PC-3 (cell line): ENCODE data around the gene KLK10. TPM values are rescaled to one million over a fixed set of nuclear protein-coding genes. Genes with fewer than 3 reads are reported as not detected.

Experiments used
- ATAC-seq: fragments of 200-7000 bp; cut with Tn5 transposase; 2 replicates; pipeline ENCODE4 v1.9.1; 2020; ENCODE audit warnings: mild to moderate bottlenecking, moderate library complexity
- BruUV-seq: library from RNA; stranded (reverse); fragments of 400-500 nt; replicated peaks from 2 replicates; lab custom pipeline; 2021; lab: Mats Ljungman, UMichigan
- CTCF ChIA-PET: fragments of 300-600 bp; sonication (Branson Sonifier 250); formaldehyde crosslinking; loops from one replicate; lab custom pipeline; 2022; ENCODE audit warnings: antibody characterized with exemption; lab: Charles Lee
- POLR2A ChIA-PET: fragments of 300-600 bp; sonication (Branson Sonifier 250); formaldehyde crosslinking; loops from one replicate; lab custom pipeline; 2022; ENCODE audit warnings: antibody characterized with exemption; ENCODE audit not compliant: unreplicated experiment; lab: Charles Lee
- DNase-seq: peaks from one replicate; pipeline ENCODE4 v3.0.0-alpha.2; 2015
- H2AFZ ChIP-seq: fragments of 300-600 bp; sonication (generic); 2 replicates; pipeline ENCODE4 v1.6.0; 2016; ENCODE audit warnings: antibody characterized with exemption, low read length
- H3F3A ChIP-seq: fragments of 300-600 bp; sonication (generic); one replicate; pipeline ENCODE4 v1.6.0; 2017; ENCODE audit warnings: antibody characterized with exemption, low read length, control low read depth, mild to moderate bottlenecking; ENCODE audit not compliant: unreplicated experiment
- H3K27ac ChIP-seq: fragments of 300-600 bp; sonication (generic); 2 replicates; pipeline ENCODE4 v1.5.1; 2016; ENCODE audit warnings: mild to moderate bottlenecking, low read length
- H3K27me3 ChIP-seq: fragments of 300-600 bp; sonication (generic); 2 replicates; pipeline ENCODE4 v1.6.1; 2016; ENCODE audit warnings: low read length, mixed read lengths
- H3K36me3 ChIP-seq: fragments of 300-600 bp; sonication (generic); 2 replicates; pipeline ENCODE4 v1.6.1; 2016; ENCODE audit warnings: low read depth, mixed run types, low read length, mixed read lengths
- H3K4me1 ChIP-seq: fragments of 300-600 bp; sonication (generic); 2 replicates; pipeline ENCODE4 v1.5.1; 2016; ENCODE audit warnings: low read length; ENCODE audit not compliant: insufficient read depth
- H3K4me2 ChIP-seq: fragments of 300-600 bp; sonication (generic); 2 replicates; pipeline ENCODE4 v1.6.0; 2016; ENCODE audit warnings: low read length
- H3K4me3 ChIP-seq: fragments of 300-600 bp; sonication (generic); 2 replicates; pipeline ENCODE4 v1.5.1; 2016; ENCODE audit warnings: mild to moderate bottlenecking, low read length, mixed read lengths
- H3K79me2 ChIP-seq: fragments of 300-600 bp; sonication (generic); 2 replicates; pipeline ENCODE4 v1.6.1; 2017; ENCODE audit warnings: low read length, mixed read lengths
- H3K9ac ChIP-seq: fragments of 300-600 bp; sonication (generic); 2 replicates; pipeline ENCODE4 v1.6.0; 2016; ENCODE audit warnings: mild to moderate bottlenecking, low read length
- H3K9me2 ChIP-seq: fragments of 300-600 bp; sonication (generic); replicated peaks from 2 replicates; pipeline ENCODE4 v1.6.1; 2016; ENCODE audit warnings: mixed run types, low read length, mixed read lengths
- H3K9me3 ChIP-seq: fragments of 300-600 bp; sonication (generic); 2 replicates; pipeline ENCODE4 v1.6.1; 2016; ENCODE audit warnings: low read length, mixed read lengths
- H4K20me1 ChIP-seq: fragments of 300-600 bp; sonication (generic); 2 replicates; pipeline ENCODE4 v1.6.1; 2016; ENCODE audit warnings: low read length, mixed read lengths
- CTCF ChIP-seq: fragments of 300-600 bp; sonication (generic); conservative IDR thresholded peaks from 2 replicates; pipeline ENCODE4 v1.5.1; 2017; ENCODE audit warnings: antibody characterized with exemption, low read depth, mild to moderate bottlenecking, low read length
- EZH2 ChIP-seq: fragments of 300-600 bp; sonication (generic); IDR thresholded peaks from one replicate; pipeline ENCODE4 v1.6.1; 2017; ENCODE audit warnings: antibody characterized with exemption, mild to moderate bottlenecking, low read length; ENCODE audit not compliant: unreplicated experiment
- EZH2phosphoT487 ChIP-seq: fragments of 300-600 bp; sonication (generic); IDR thresholded peaks from 2 replicates; pipeline ENCODE4 v1.6.1; 2018; ENCODE audit warnings: mild to moderate bottlenecking, antibody characterized with exemption, low read length, borderline replicate concordance
- intact Hi-C: fragments of 100-400 bp; cut with micrococcal nuclease; formaldehyde crosslinking; loops from 2 replicates; pipeline ENCODE4 v1.9.0; 2023
- total RNA-seq: library from RNA; depleted of rRNA; stranded (reverse); fragments of >200 nt; gene quantifications from 2 replicates; pipeline ENCODE4 v1.2.3, GENCODE V29; 2014

KLK10 gene
- total RNA-seq, 1 experiment from 2014 or later: 1.2 TPM

GRCh38 chr19:51022526-51022925 is 3.0 kb upstream of the KLK10 start:
- no peaks in the 10 kb centered on the region for H3K79me2 ChIP-seq
- intact Hi-C loops: loop anchor here (5.0 kb wide), 1 partner anchor 315 kb away; no protein-coding TSS in a partner anchor

GRCh38 chr19:51020988-51021651 is 1.6 kb upstream of the KLK10 start:
- BruUV-seq: no TSS peak
- POLR2A ChIA-PET: no interaction called here
- H4K20me1 ChIP-seq: no peaks in the 10 kb centered on the region
- H3F3A ChIP-seq: no peaks in the 10 kb centered on the region
- H2AFZ ChIP-seq: peak overlapping the region; percentile 26
- DNase-seq (peak; percentile 85), ATAC-seq (peak; percentile 58)
- intact Hi-C loops: loop anchor here (1.0 to 5.0 kb wide), 4 partner anchors 49 to 314 kb away; no protein-coding TSS in a partner anchor
- no peak for TF ChIP-seq EZH2
- peak; percentile 97 for TF ChIP-seq CTCF
- no peak for TF ChIP-seq EZH2phosphoT487
- no peak overlapping the region for H3K4me3 ChIP-seq
- no peaks in the 10 kb centered on the region for H3K9me3 ChIP-seq
- H3K79me2 ChIP-seq: no peaks in the 10 kb centered on the region
- H3K27ac ChIP-seq: no peak overlapping the region
- CTCF ChIA-PET: interaction anchor here (0.5 to 3.5 kb wide), 12 partner anchors 48 to 664 kb away, joined by 3 to 79 read pairs (median 4); no protein-coding TSS in a partner anchor
- no peak overlapping the region for H3K9ac ChIP-seq
- no peaks in the 10 kb centered on the region for H3K9me2 ChIP-seq
- H3K4me1 ChIP-seq: peaks cover 16% of the 10 kb centered on the region
- H3K27me3 ChIP-seq: no peaks in the 10 kb centered on the region
- no peaks in the 10 kb centered on the region for H3K36me3 ChIP-seq
- peak overlapping the region; percentile 24 for H3K4me2 ChIP-seq

More at GRCh38 chr19:51022526-51022925, 3.0 kb upstream of the KLK10 start:
- no peaks in the 10 kb centered on the region for H4K20me1 ChIP-seq
- no peaks in the 10 kb centered on the region for H3K9me3 ChIP-seq
- H3K36me3 ChIP-seq: no peaks in the 10 kb centered on the region
- H3K4me3 ChIP-seq: no peak overlapping the region
- ChIA-PET CTCF (no interaction called here), POLR2A (no interaction called here)
- H3K4me1 ChIP-seq: peaks cover 11% of the 10 kb centered on the region
- H3K9me2 ChIP-seq: no peaks in the 10 kb centered on the region
- no TSS peak for BruUV-seq
- ATAC-seq: no peak
- H3F3A ChIP-seq: no peaks in the 10 kb centered on the region
- H3K27ac ChIP-seq: no peak overlapping the region
- peaks cover 2% of the 10 kb centered on the region; the same call in 1 of the 2 replicates for H3K27me3 ChIP-seq
- TF ChIP-seq CTCF (no peak), EZH2phosphoT487 (no peak)
- no peak overlapping the region for H3K4me2 ChIP-seq
- DNase-seq: no peak
- H3K9ac ChIP-seq: no peak overlapping the region
- no peak overlapping the region for H2AFZ ChIP-seq
